Endothelial cell of umbilical vein (primary cell): ENCODE results near the gene BNC1. TPM values are rescaled to one million over a fixed set of nuclear protein-coding genes. Genes with fewer than 3 reads are reported as not detected.
A peak's percentile ranks its signal among the peaks of the same experiment; 100 is the strongest.

Experiments
- Bru-seq: library from RNA; stranded (reverse); fragments of 400-500 nt; gene quantifications from one replicate; lab custom pipeline; 2021; lab: Mats Ljungman, UMichigan
- BruChase-seq, 2 experiments: library from RNA; stranded (reverse); fragments of 400-500 nt; gene quantifications; one replicate each; lab custom pipeline; 2021; lab: Mats Ljungman, UMichigan
- BruUV-seq: library from RNA; stranded (reverse); fragments of 400-500 nt; replicated peaks from 2 replicates; lab custom pipeline; 2021; lab: Mats Ljungman, UMichigan
- CTCF ChIA-PET: fragments of 300-600, 350-600 bp; sonication (Branson Sonifier 250); formaldehyde crosslinking; loops from one replicate; lab custom pipeline; 2021; ENCODE audit warnings: antibody characterized with exemption, inconsistent platforms; lab: Charles Lee
- POLR2A ChIA-PET: fragments of 300-600, 350-600 bp; sonication (Branson Sonifier 250); formaldehyde crosslinking; loops from one replicate; lab custom pipeline; 2021; ENCODE audit warnings: antibody characterized with exemption, inconsistent platforms; lab: Charles Lee
- DNase-seq: peaks from one replicate; pipeline ENCODE4 v3.0.0-alpha.2; 2011; ENCODE audit warnings: low read depth, low spot score
- FAIRE-seq: peaks from 2 replicates; lab custom pipeline; 2011; peaks lifted over from hg19 to GRCh38; lab: Jason Lieb, UNC
- H2AFZ ChIP-seq: 2 replicates; pipeline ENCODE4 v1.6.0; 2012; ENCODE audit warnings: low read depth, low read length, control low read depth, inconsistent platforms
- H3K27ac ChIP-seq: 2 replicates; pipeline ENCODE4 v1.5.1; 2011; ENCODE audit warnings: low read depth, mild to moderate bottlenecking, control low read depth, low read length, moderate library complexity; ENCODE audit not compliant: insufficient read depth
- H3K27me3 ChIP-seq, 2 experiments: 2 replicates each; pipeline versions ENCODE4 v1.6.0 to v1.6.1; 2011; ENCODE audit warnings: low read length in 2 of 2, mixed read lengths in 1 of 2; ENCODE audit not compliant: control insufficient read depth in 2 of 2, insufficient read depth in 2 of 2
- H3K36me3 ChIP-seq, 2 experiments: 2 replicates in 1 of 2; 3 replicates in 1 of 2; pipeline ENCODE4 v1.5.1; 2011; ENCODE audit warnings: low read length in 2 of 2, mild to moderate bottlenecking in 1 of 2, moderate library complexity in 1 of 2; ENCODE audit not compliant: control insufficient read depth in 2 of 2, insufficient read depth in 2 of 2; ENCODE audit errors: extremely low read depth in 1 of 2
- H3K4me1 ChIP-seq: 3 replicates; pipeline ENCODE4 v1.5.1; 2011; ENCODE audit warnings: mild to moderate bottlenecking, low read length; ENCODE audit not compliant: control insufficient read depth, insufficient read depth; ENCODE audit errors: extremely low read depth
- H3K4me2 ChIP-seq: 2 replicates; pipeline ENCODE4 v1.6.1; 2011; ENCODE audit warnings: low read length, control low read depth, mixed read lengths; ENCODE audit not compliant: insufficient read depth
- H3K4me3 ChIP-seq, 3 experiments: fragments of 200-600 bp in 1 of 3; sonication (generic), shearing (Covaris generic) in 1 of 3; replicated peaks in 1 of 3; 2 replicates each; pipeline ENCODE4 v1.5.1; 2011 to 2016; ENCODE audit warnings: control low read depth in 3 of 3, low read length in 3 of 3, mild to moderate bottlenecking in 2 of 3, inconsistent platforms in 1 of 3, low read depth in 1 of 3, moderate library complexity in 1 of 3; ENCODE audit not compliant: insufficient read depth in 1 of 3
- H3K79me2 ChIP-seq: 2 replicates; pipeline ENCODE4 v1.6.0; 2012; ENCODE audit warnings: low read length, inconsistent platforms; ENCODE audit not compliant: control insufficient read depth, insufficient read depth
- H3K9ac ChIP-seq: replicated peaks from 2 replicates; pipeline ENCODE3; 2011; ENCODE audit warnings: low read length, control low read depth; ENCODE audit not compliant: insufficient read depth; ENCODE audit errors: extremely low read depth
- H3K9me1 ChIP-seq: replicated peaks from 3 replicates; pipeline ENCODE4 v1.6.0; 2011; ENCODE audit warnings: mild to moderate bottlenecking, low read length; ENCODE audit not compliant: control insufficient read depth, insufficient read depth; ENCODE audit errors: extremely low read depth
- H3K9me3 ChIP-seq: replicated peaks from 2 replicates; pipeline ENCODE4 v1.5.1; 2012; ENCODE audit warnings: low read length, inconsistent platforms; ENCODE audit not compliant: control insufficient read depth, insufficient read depth
- H4K20me1 ChIP-seq: replicated peaks from 2 replicates; pipeline ENCODE3; 2011; ENCODE audit warnings: mild to moderate bottlenecking, low read length; ENCODE audit not compliant: control insufficient read depth, insufficient read depth; ENCODE audit errors: extremely low read depth
- CTCF ChIP-seq, 2 donors: IDR thresholded peaks; 1 replicate in 1 of 2; 2 replicates in 1 of 2; pipeline ENCODE4 v1.5.1; 2011; ENCODE audit warnings: low read length in 2 of 2, mild to moderate bottlenecking in 2 of 2, moderate library complexity in 2 of 2, control low read depth in 1 of 2, inconsistent platforms in 1 of 2, low read depth in 1 of 2; ENCODE audit not compliant: insufficient read depth in 1 of 2; ENCODE audit errors: extremely low read depth in 1 of 2
- EZH2 ChIP-seq: IDR thresholded peaks from 2 replicates; pipeline ENCODE4 v1.6.1; 2012; ENCODE audit warnings: borderline replicate concordance, low read depth, mild to moderate bottlenecking, moderate library complexity, low read length, inconsistent platforms; ENCODE audit not compliant: severe bottlenecking
- FOS ChIP-seq: IDR thresholded peaks from 2 replicates; pipeline ENCODE4 v1.6.1; 2011; ENCODE audit warnings: mild to moderate bottlenecking, low read length, moderate library complexity, borderline replicate concordance; ENCODE audit not compliant: insufficient read depth
- GATA2 ChIP-seq: IDR thresholded peaks from 2 replicates; pipeline ENCODE4 v1.7.0; 2011; ENCODE audit warnings: low read depth, mild to moderate bottlenecking, moderate library complexity, mixed read lengths, low read length; ENCODE audit not compliant: insufficient read length, insufficient read depth
- MAX ChIP-seq: IDR thresholded peaks from 2 replicates; pipeline ENCODE4 v1.6.1; 2011; ENCODE audit not compliant: insufficient read depth, insufficient read length
- MYC ChIP-seq: IDR thresholded peaks from one replicate; pipeline ENCODE4 v1.6.1; 2011; ENCODE audit warnings: mild to moderate bottlenecking, low read depth, low read length
- POLR2AphosphoS5 ChIP-seq: IDR thresholded peaks from 2 replicates; pipeline ENCODE4 v1.6.1; 2012; ENCODE audit warnings: low read depth, mild to moderate bottlenecking, control low read depth, low read length, moderate library complexity; ENCODE audit not compliant: insufficient read depth
- dilution Hi-C: fragments of 300-500 bp; cut with MboI; formaldehyde crosslinking; loops from one replicate; pipeline ENCODE4 v1.15.0; 2019; ENCODE audit warnings: low sequenced_read_pairs; ENCODE audit not compliant: extremely low pct_ligation_motif_present
- intact Hi-C: fragments of 100-400 bp; cut with micrococcal nuclease; formaldehyde crosslinking; loops from one replicate; pipeline ENCODE4 v1.10.0; 2022
- long read RNA-seq: library from polyadenylated mRNA; stranded (forward); transcript quantifications from one replicate; pipeline ENCODE4 v2.0.0, GENCODE V29; 2021
- polyA minus RNA-seq, 3 experiments: library from RNA; depleted of rRNA, polyadenylated mRNA; stranded (reverse); fragments of >200 nt; gene quantifications; 1 replicate in 1 of 3; 2 replicates in 2 of 3; pipeline ENCODE4 v1.2.3, GENCODE V29; 2011
- polyA plus RNA-seq, 4 experiments: library from polyadenylated mRNA; depleted of rRNA in 3 of 4; stranded (reverse) in 3 of 4; unstranded in 1 of 4; fragments of >200 nt; gene quantifications; 2 replicates each; pipeline versions ENCODE4 v1.2.1 to v1.2.3, GENCODE V29; 2011 to 2012; ENCODE audit warnings: missing spikeins in 1 of 4
- total RNA-seq: library from RNA; stranded (reverse); gene quantifications from 2 replicates; pipeline ENCODE4 v1.2.3, GENCODE V29; 2021

BNC1 gene
- total RNA-seq (2.9 and 3.4 TPM in 2 replicates), polyA plus RNA-seq (3.9 TPM in 2 replicates), polyA minus RNA-seq (8.9 and 10.9 TPM in 2 replicates), Bru-seq, nascent RNA (percentile 49 among the genes with signal in this experiment), BruChase-seq, experiment 1, labeled RNA remaining after a 6-hour chase (percentile 44 among the genes with signal in this experiment), BruChase-seq, experiment 2, labeled RNA remaining after a 2-hour chase (percentile 48 among the genes with signal in this experiment)
- 5.8 and 5.9 TPM in 2 replicates for polyA plus RNA-seq (2011; cell fraction: cytosol; rRNA removed)
- polyA plus RNA-seq (2011; cell fraction: nucleus; rRNA removed), result 8.2 and 9.0 TPM in 2 replicates
- polyA plus RNA-seq (2012), result 3.2 and 7.9 TPM in 2 replicates
- not detected for polyA minus RNA-seq (2011; cell fraction: cytosol; rRNA and poly(A)+ RNA removed)
- polyA minus RNA-seq (2011; cell fraction: nucleus; rRNA and poly(A)+ RNA removed), result 6.1 and 6.3 TPM in 2 replicates
- long read RNA-seq, full-length matches to known transcripts, result 5 of 6 reads
- long read RNA-seq, partial matches to known transcripts, result 1 of 6 reads
- long read RNA-seq, other reads (novel, unspliced or antisense), result 0 of 6 reads

- peak within 1 kb of the TSS; percentile 5 for H3K27ac ChIP-seq
- peaks cover 33% of the 10 kb centered on the region for H3K4me1 ChIP-seq
- H3K9me3 ChIP-seq, result no peaks in the 10 kb centered on the region
- no peaks in the 10 kb centered on the region for H3K36me3 ChIP-seq
- peak within 1 kb of the TSS; percentile 68 for H3K4me2 ChIP-seq
- H3K9me1 ChIP-seq, result no peaks in the 10 kb centered on the region
- POLR2A ChIA-PET, result no interaction called here
- DNase-seq, result peak; percentile 25
- FAIRE-seq, result no peak
- intact Hi-C loops (loop anchor here (5.0 kb wide), 1 partner anchor 272 kb away; the partner anchor contains the start of gene C15orf40), dilution Hi-C loops (no loop called here)
- H4K20me1 ChIP-seq, result no peaks in the 10 kb centered on the region
- no peak for TF ChIP-seq MAX
- no peak for TF ChIP-seq FOS
- TF ChIP-seq MYC, result no peak
- TF ChIP-seq GATA2, result no peak
- no peak for TF ChIP-seq POLR2AphosphoS5
- no peak for TF ChIP-seq CTCF (IDR thresholded peaks at IDR 0.05; ENCODE audit: extremely low read depth in 1 of 2, insufficient read depth in 1 of 2, low read depth in 1 of 2, low read length in 2 of 2)
- TF ChIP-seq EZH2, result peak; percentile 40
- H3K4me3 ChIP-seq, result peak within 1 kb of the TSS; percentile 57 to 81 (median 74)
- H3K9ac ChIP-seq, result peak within 1 kb of the TSS; percentile 81
- peak within 1 kb of the TSS; percentile 79 for H2AFZ ChIP-seq
- BruUV-seq, result no TSS peak
- peaks cover 14% of the 10 kb centered on the region for H3K79me2 ChIP-seq
- H3K27me3 ChIP-seq, result peaks cover 0 to 9% of the 10 kb centered on the region in 2 experiments
- CTCF ChIA-PET, result interaction anchor here (1.1 to 2.1 kb wide), 5 partner anchors 22 to 37 kb away, joined by 4 to 12 read pairs (median 6); no protein-coding TSS in a partner anchor
These were observed at the start of gene BNC1 for GRCh38 chr15:83284559-83285283. TSS of gene BNC1 (minus strand) at chr15:83284664. CDS start at chr15:83284628, 36 bp downstream.
